Measurements from ENCODE around the gene PIAS4. TPM values are rescaled to one million over a fixed set of nuclear protein-coding genes. Genes with fewer than 3 reads are reported as not detected.

PIAS4 gene
- total and polyA plus RNA-seq, 2 of the 13 experiments (the other 11 are each of a cell fraction or from before 2014, with no cell fraction given) = 9.0 to 20.1 TPM

DNA sequence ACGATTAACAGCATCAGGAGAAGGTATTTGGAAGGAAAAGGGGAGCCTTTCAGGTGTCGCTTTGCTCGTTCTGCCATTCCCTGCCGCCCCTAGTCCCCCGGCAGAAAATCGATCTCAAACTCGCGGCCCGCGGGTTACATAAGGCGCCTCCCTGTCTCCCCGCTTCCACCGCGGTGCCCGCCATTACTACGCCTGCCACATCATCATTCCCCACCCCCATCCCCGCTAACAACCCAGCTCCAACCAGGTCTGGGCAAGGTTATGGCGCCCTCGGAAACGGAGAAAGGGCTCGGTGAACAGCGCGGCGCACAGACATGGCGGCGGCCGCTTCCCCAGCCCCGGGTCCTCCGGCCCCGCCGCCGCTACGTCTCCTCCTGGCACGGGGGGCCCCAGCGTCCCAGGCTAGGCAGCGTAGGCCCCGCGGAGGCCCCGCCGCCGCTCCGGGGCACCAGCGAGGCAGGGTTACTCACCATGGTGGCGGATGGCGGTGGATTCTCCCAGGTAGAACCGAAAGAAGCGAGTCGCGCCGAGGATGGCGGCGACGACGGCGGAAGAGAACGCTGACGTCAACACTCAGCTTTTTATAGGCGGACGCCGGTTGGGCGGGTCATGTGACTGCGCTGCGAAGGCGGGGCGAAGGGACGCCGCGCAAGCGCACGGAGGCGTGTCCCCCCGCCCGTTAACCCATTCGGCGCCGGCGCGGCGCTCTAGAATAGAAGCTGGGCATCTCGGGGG, 22.5 kb upstream of the PIAS4 start, which contains the start of gene EEF2 (continued):
- TF ChIP-seq, protein P1, sequence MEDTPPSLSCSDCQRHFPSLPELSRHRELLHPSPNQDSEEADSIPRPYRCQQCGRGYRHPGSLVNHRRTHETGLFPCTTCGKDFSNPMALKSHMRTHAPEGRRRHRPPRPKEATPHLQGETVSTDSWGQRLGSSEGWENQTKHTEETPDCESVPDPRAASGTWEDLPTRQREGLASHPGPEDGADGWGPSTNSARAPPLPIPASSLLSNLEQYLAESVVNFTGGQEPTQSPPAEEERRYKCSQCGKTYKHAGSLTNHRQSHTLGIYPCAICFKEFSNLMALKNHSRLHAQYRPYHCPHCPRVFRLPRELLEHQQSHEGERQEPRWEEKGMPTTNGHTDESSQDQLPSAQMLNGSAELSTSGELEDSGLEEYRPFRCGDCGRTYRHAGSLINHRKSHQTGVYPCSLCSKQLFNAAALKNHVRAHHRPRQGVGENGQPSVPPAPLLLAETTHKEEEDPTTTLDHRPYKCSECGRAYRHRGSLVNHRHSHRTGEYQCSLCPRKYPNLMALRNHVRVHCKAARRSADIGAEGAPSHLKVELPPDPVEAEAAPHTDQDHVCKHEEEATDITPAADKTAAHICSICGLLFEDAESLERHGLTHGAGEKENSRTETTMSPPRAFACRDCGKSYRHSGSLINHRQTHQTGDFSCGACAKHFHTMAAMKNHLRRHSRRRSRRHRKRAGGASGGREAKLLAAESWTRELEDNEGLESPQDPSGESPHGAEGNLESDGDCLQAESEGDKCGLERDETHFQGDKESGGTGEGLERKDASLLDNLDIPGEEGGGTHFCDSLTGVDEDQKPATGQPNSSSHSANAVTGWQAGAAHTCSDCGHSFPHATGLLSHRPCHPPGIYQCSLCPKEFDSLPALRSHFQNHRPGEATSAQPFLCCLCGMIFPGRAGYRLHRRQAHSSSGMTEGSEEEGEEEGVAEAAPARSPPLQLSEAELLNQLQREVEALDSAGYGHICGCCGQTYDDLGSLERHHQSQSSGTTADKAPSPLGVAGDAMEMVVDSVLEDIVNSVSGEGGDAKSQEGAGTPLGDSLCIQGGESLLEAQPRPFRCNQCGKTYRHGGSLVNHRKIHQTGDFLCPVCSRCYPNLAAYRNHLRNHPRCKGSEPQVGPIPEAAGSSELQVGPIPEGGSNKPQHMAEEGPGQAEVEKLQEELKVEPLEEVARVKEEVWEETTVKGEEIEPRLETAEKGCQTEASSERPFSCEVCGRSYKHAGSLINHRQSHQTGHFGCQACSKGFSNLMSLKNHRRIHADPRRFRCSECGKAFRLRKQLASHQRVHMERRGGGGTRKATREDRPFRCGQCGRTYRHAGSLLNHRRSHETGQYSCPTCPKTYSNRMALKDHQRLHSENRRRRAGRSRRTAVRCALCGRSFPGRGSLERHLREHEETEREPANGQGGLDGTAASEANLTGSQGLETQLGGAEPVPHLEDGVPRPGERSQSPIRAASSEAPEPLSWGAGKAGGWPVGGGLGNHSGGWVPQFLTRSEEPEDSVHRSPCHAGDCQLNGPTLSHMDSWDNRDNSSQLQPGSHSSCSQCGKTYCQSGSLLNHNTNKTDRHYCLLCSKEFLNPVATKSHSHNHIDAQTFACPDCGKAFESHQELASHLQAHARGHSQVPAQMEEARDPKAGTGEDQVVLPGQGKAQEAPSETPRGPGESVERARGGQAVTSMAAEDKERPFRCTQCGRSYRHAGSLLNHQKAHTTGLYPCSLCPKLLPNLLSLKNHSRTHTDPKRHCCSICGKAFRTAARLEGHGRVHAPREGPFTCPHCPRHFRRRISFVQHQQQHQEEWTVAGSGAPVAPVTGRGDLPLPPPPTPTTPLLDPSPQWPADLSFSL (CRISPR knock-in tag; IDR thresholded peaks at IDR 0.05) = no peak
- peak; percentile 97 for TF ChIP-seq ZNF891 (CRISPR knock-in tag; IDR thresholded peaks at IDR 0.05)
- TF ChIP-seq FOXO1 (CRISPR knock-in tag; IDR thresholded peaks at IDR 0.05) = peak; percentile 65
- TF ChIP-seq IRF1 (CRISPR knock-in tag; IDR thresholded peaks at IDR 0.05; ENCODE audit: low read depth) = no peak
- no peak for TF ChIP-seq PCBP2 (optimal IDR thresholded peaks at IDR 0.05; ENCODE audit: low read depth, low read length, poor library complexity, severe bottlenecking)
- TF ChIP-seq ZBTB2 (CRISPR knock-in tag; IDR thresholded peaks at IDR 0.05; ENCODE audit: low read depth) = 0 out of 2 replicates have a peak, but pooled peaks have one; percentile 53
- 0 out of 2 replicates have a peak, but pooled peaks have one; percentile 21 for TF ChIP-seq CHD2 (IDR thresholded peaks at IDR 0.05; ENCODE audit: low read depth, low read length)
- no peak for TF ChIP-seq TCF7L2 (IDR thresholded peaks at IDR 0.05; ENCODE audit: low read depth, low read length)
- 0 out of 2 replicates have a peak, but pooled peaks have one; percentile 56 for TF ChIP-seq ZBTB8A (CRISPR knock-in tag; IDR thresholded peaks at IDR 0.05; ENCODE audit: borderline replicate concordance, low read depth)
- TF ChIP-seq KLF16 (CRISPR knock-in tag; IDR thresholded peaks at IDR 0.05) = peak in 1 of 2 experiments; percentile 91; a peak in 1 of 4 replicates
- TF ChIP-seq ZNF713 (CRISPR knock-in tag; IDR thresholded peaks at IDR 0.05) = peak; percentile 78; the same call in 1 of the 2 replicates
- TF ChIP-seq THAP7 (CRISPR knock-in tag; IDR thresholded peaks at IDR 0.05) = 0 out of 2 replicates have a peak, but pooled peaks have one; percentile 48
- peak; percentile 85 for TF ChIP-seq ZNF34 (CRISPR knock-in tag; IDR thresholded peaks at IDR 0.05; ENCODE audit: borderline replicate concordance)
- no peak for TF ChIP-seq ZNF337 (CRISPR knock-in tag; IDR thresholded peaks at IDR 0.05; ENCODE audit: borderline replicate concordance, low read depth)
- no peak for TF ChIP-seq FOXJ3 (CRISPR knock-in tag; IDR thresholded peaks at IDR 0.05; ENCODE audit: borderline replicate concordance)
- TF ChIP-seq ZC3H13 (CRISPR knock-in tag; IDR thresholded peaks at IDR 0.05) = peak; percentile 92

All from HepG2 (cell line).